Liver (tissue), 9 donors: ENCODE results near the gene GUCD1. TPM values are rescaled to one million over a fixed set of nuclear protein-coding genes. Genes with fewer than 3 reads are reported as not detected.

Source experiments
- DNase-seq: peaks from one replicate; pipeline ENCODE4 v3.0.0-alpha.2; 2017; ENCODE audit warnings: low spot score
- H3K27ac ChIP-seq, 2 donors: one replicate each; pipeline ENCODE4 v1.7.0; 2013; ENCODE audit warnings: inconsistent platforms in 2 of 2, low read length in 2 of 2, control low read depth in 1 of 2, low read depth in 1 of 2, mild to moderate bottlenecking in 1 of 2
- H3K27me3 ChIP-seq, 4 donors: one replicate each; pipeline versions ENCODE4 v1.6.1 to v1.7.0; 2013; ENCODE audit warnings: low read length in 3 of 4, inconsistent platforms in 1 of 4, mild to moderate bottlenecking in 1 of 4, moderate library complexity in 1 of 4; ENCODE audit not compliant: control insufficient read depth in 4 of 4, insufficient read depth in 4 of 4
- H3K36me3 ChIP-seq, 4 donors: one replicate each; pipeline versions ENCODE4 v1.6.1 to v1.7.0; 2013; ENCODE audit warnings: low read length in 3 of 4, mild to moderate bottlenecking in 3 of 4, low read depth in 1 of 4, moderate library complexity in 1 of 4; ENCODE audit not compliant: control insufficient read depth in 4 of 4, insufficient read depth in 3 of 4
- H3K4me1 ChIP-seq, 4 donors: one replicate each; pipeline versions ENCODE4 v1.6.1 to v1.7.0; 2013; ENCODE audit warnings: low read length in 3 of 4, mild to moderate bottlenecking in 3 of 4, moderate library complexity in 1 of 4; ENCODE audit not compliant: control insufficient read depth in 4 of 4, insufficient read depth in 4 of 4
- H3K4me3 ChIP-seq, 3 donors: one replicate each; pipeline versions ENCODE4 v1.6.1 to v1.7.0; 2013; ENCODE audit warnings: low read length in 3 of 3, control low read depth in 1 of 3, low read depth in 1 of 3, mild to moderate bottlenecking in 1 of 3
- H3K9ac ChIP-seq, 2 donors: one replicate each; pipeline ENCODE4 v1.7.0; 2013; ENCODE audit warnings: low read length in 2 of 2, mild to moderate bottlenecking in 2 of 2, moderate library complexity in 2 of 2, control low read depth in 1 of 2, low read depth in 1 of 2
- H3K9me3 ChIP-seq, 4 donors: one replicate each; pipeline versions ENCODE4 v1.6.1 to v1.7.0; 2013; ENCODE audit warnings: low read length in 3 of 4; ENCODE audit not compliant: control insufficient read depth in 4 of 4
- ATF3 ChIP-seq: IDR thresholded peaks from 2 replicates; pipeline ENCODE4 v1.6.1; 2016; ENCODE audit warnings: antibody characterized with exemption
- CTCF ChIP-seq: fragments of 150-350 bp; IDR thresholded peaks from 2 replicates; pipeline ENCODE4 v1.5.1; 2017; ENCODE audit warnings: improper control_type of control experiment, low read depth, low read length; ENCODE audit not compliant: missing input control
- EGR1 ChIP-seq, 2 donors: IDR thresholded peaks; 2 replicates each; pipeline ENCODE4 v1.6.1; 2016 to 2018; ENCODE audit warnings: antibody characterized with exemption in 2 of 2, low read depth in 2 of 2
- FOXA2 ChIP-seq: IDR thresholded peaks from 2 replicates; pipeline ENCODE4 v1.6.1; 2016; ENCODE audit warnings: antibody characterized with exemption
- GABPA ChIP-seq, 2 donors: IDR thresholded peaks in 1 of 2; conservative IDR thresholded peaks in 1 of 2; 2 replicates each; pipeline ENCODE4 v1.6.1; 2016; ENCODE audit warnings: antibody characterized with exemption in 2 of 2, mild to moderate bottlenecking in 1 of 2, moderate library complexity in 1 of 2
- HNF4A ChIP-seq, 2 donors: conservative IDR thresholded peaks; 2 replicates each; pipeline ENCODE4 v1.6.1; 2016; ENCODE audit warnings: antibody characterized with exemption in 2 of 2, mild to moderate bottlenecking in 2 of 2
- HNF4G ChIP-seq: IDR thresholded peaks from 2 replicates; pipeline ENCODE4 v1.6.1; 2016; ENCODE audit warnings: antibody characterized with exemption
- JUND ChIP-seq, 2 donors: IDR thresholded peaks; 2 replicates each; pipeline ENCODE4 v1.6.1; 2016; ENCODE audit warnings: antibody characterized with exemption in 2 of 2
- MAX ChIP-seq: IDR thresholded peaks from 2 replicates; pipeline ENCODE4 v1.6.1; 2016; ENCODE audit warnings: antibody characterized with exemption
- RAD21 ChIP-seq, 2 donors: IDR thresholded peaks; 2 replicates each; pipeline ENCODE4 v1.6.1; 2016; ENCODE audit warnings: antibody characterized with exemption in 2 of 2, mild to moderate bottlenecking in 2 of 2
- REST ChIP-seq: IDR thresholded peaks from 2 replicates; pipeline ENCODE4 v1.6.1; 2016; ENCODE audit warnings: antibody characterized with exemption, mild to moderate bottlenecking
- RXRA ChIP-seq, 2 donors: IDR thresholded peaks; 2 replicates each; pipeline ENCODE4 v1.6.1; 2017 to 2018; ENCODE audit warnings: antibody characterized with exemption in 2 of 2, mild to moderate bottlenecking in 1 of 2
- SP1 ChIP-seq: IDR thresholded peaks from 2 replicates; pipeline ENCODE4 v1.6.1; 2018; ENCODE audit warnings: antibody characterized with exemption, mild to moderate bottlenecking
- TAF1 ChIP-seq: conservative IDR thresholded peaks from 2 replicates; pipeline ENCODE4 v1.6.1; 2016; ENCODE audit warnings: antibody characterized with exemption, mild to moderate bottlenecking
- YY1 ChIP-seq: IDR thresholded peaks from 2 replicates; pipeline ENCODE4 v1.6.1; 2016; ENCODE audit warnings: antibody characterized with exemption, mild to moderate bottlenecking
- ZBTB33 ChIP-seq: IDR thresholded peaks from 2 replicates; pipeline ENCODE4 v1.6.1; 2016; ENCODE audit warnings: antibody characterized with exemption
- WGBS: extraction: QIAGEN DNeasy Blood & Tissue Kit; methylation state at CpG from one replicate; pipeline ENCODE4 v1.1.7; 2013; 5-methylcytosine and 5-hydroxymethylcytosine counted together
- polyA plus RNA-seq, 2 donors: library from polyadenylated mRNA; stranded (reverse) in 1 of 2; unstranded in 1 of 2; fragments of 200-250 nt in 1 of 2; fragments of >200 nt in 1 of 2; fragmentation: Nextera tagmentation in 1 of 2; extraction: Ambion mirVana in 1 of 2; gene quantifications; one replicate each; pipeline versions ENCODE4 v1.2.1 to v1.2.3, GENCODE V29; 2013 to 2015
- total RNA-seq, 2 donors: library from RNA; depleted of rRNA; stranded (reverse); fragments of >200 nt; gene quantifications; one replicate each; pipeline ENCODE4 v1.2.3, GENCODE V29; 2014
- donor health status: healthy.
- donor health status: healthy.
- donor health status: healthy.
- donor health status: healthy.
- donor health status: healthy.

GUCD1 gene
- total and polyA plus RNA-seq, 4 donors, result 118 to 202 (median 179) TPM

- Histone ChIP-seq H3K9ac (peak overlapping the region in 1 of 2 donors; percentile 44), H3K4me1 (peaks cover 20 to 38% (median 30%) of the 10 kb centered on the region in 4 donors), H3K4me3 (peak overlapping the region; percentile 53 to 86 (median 63)), H3K36me3 (peaks cover 0 to 18% (median 4%) of the 10 kb centered on the region in 4 donors), H3K9me3 (no peaks in the 10 kb centered on the region), H3K27ac (peak overlapping the region; percentile 18 to 78), H3K27me3 (no peaks in the 10 kb centered on the region)
- WGBS, result 9% methylated on average over 33 of the region's 33 CpGs
- TF ChIP-seq RXRA (IDR thresholded peaks at IDR 0.05), result no peak
- no peak for TF ChIP-seq HNF4G
- TF ChIP-seq CTCF, result no peak
- no peak for TF ChIP-seq FOXA2
- TF ChIP-seq ATF3, result no peak
- no peak for TF ChIP-seq HNF4A (conservative IDR thresholded peaks at IDR 0.05)
- TF ChIP-seq JUND (IDR thresholded peaks at IDR 0.05), result no peak
- no peak for TF ChIP-seq TAF1
- TF ChIP-seq SP1, result no peak
- TF ChIP-seq ZBTB33, result no peak
- TF ChIP-seq EGR1 (IDR thresholded peaks at IDR 0.05; ENCODE audit: low read depth in 2 of 2), result no peak
- TF ChIP-seq GABPA (IDR thresholded peaks at IDR 0.05 in 1 of 2, conservative IDR thresholded peaks at IDR 0.05 in 1 of 2), result no peak
- no peak for TF ChIP-seq MAX
- TF ChIP-seq RAD21 (IDR thresholded peaks at IDR 0.05), result no peak
- TF ChIP-seq YY1, result no peak
- DNase-seq, result no peak
Observed at GRCh38 chr22:24592058-24592850, 37.3 kb upstream of the GUCD1 start.

GRCh38 chr22:24591286-24591830 is 36.4 kb upstream of the GUCD1 start:
- Histone ChIP-seq H3K36me3 (peaks cover 0 to 23% (median 4%) of the 10 kb centered on the region in 4 donors), H3K27me3 (no peaks in the 10 kb centered on the region), H3K9ac (no peak overlapping the region), H3K4me3 (no peak overlapping the region), H3K4me1 (peaks cover 20 to 37% (median 30%) of the 10 kb centered on the region in 4 donors), H3K27ac (no peak overlapping the region), H3K9me3 (no peaks in the 10 kb centered on the region)
- DNase-seq, result no peak
- WGBS, result 96% methylated on average over 6 of the region's 6 CpGs
- no peak for TF ChIP-seq SP1
- no peak for TF ChIP-seq ATF3
- TF ChIP-seq RXRA (IDR thresholded peaks at IDR 0.05), result no peak
- no peak for TF ChIP-seq CTCF
- TF ChIP-seq REST, result no peak
- TF ChIP-seq RAD21 (IDR thresholded peaks at IDR 0.05), result no peak
- no peak for TF ChIP-seq TAF1
- TF ChIP-seq ZBTB33, result no peak
- TF ChIP-seq MAX, result no peak
